ENCODE data around the gene TEK. TPM values are rescaled to one million over a fixed set of nuclear protein-coding genes. Genes with fewer than 3 reads are reported as not detected.

Gene TEK
- total and polyA plus RNA-seq, 2 experiments from 2014 or later, result 0.60 to 1.4 TPM

- H3K4me1 ChIP-seq (ENCODE audit: low read depth), result peaks cover 6% of the 10 kb centered on the region
- H3K9me3 ChIP-seq (ENCODE audit: low read depth), result no peaks in the 10 kb centered on the region
- TF ChIP-seq CTCF (IDR thresholded peaks at IDR 0.05; ENCODE audit: low read depth, low read length), result no peak
- H3K36me3 ChIP-seq, result no peaks in the 10 kb centered on the region
- no peak overlapping the region for H3K4me3 ChIP-seq
- DNase-seq (ENCODE audit: low read depth in 1 of 2, low spot score in 1 of 2), result peak in 1 of 2 donors; percentile 85
- H3K27ac ChIP-seq, result no peak overlapping the region
- H3K27me3 ChIP-seq, result no peaks in the 10 kb centered on the region
Observed at GRCh38 chr9:27151693-27152404, 42.8 kb downstream of the TEK start.

GRCh38 chr9:27152405-27152718, 43.3 kb downstream of the TEK start:
- DNase-seq (ENCODE audit: low read depth in 1 of 2, low spot score in 1 of 2), result no peak
- no peak overlapping the region for H3K4me3 ChIP-seq
- no peaks in the 10 kb centered on the region for H3K27me3 ChIP-seq
- no peaks in the 10 kb centered on the region for H3K9me3 ChIP-seq (ENCODE audit: low read depth)
- H3K4me1 ChIP-seq (ENCODE audit: low read depth), result peaks cover 6% of the 10 kb centered on the region
- no peak for TF ChIP-seq CTCF (IDR thresholded peaks at IDR 0.05; ENCODE audit: low read depth, low read length)
- no peaks in the 10 kb centered on the region for H3K36me3 ChIP-seq
- H3K27ac ChIP-seq, result no peak overlapping the region

DNA sequence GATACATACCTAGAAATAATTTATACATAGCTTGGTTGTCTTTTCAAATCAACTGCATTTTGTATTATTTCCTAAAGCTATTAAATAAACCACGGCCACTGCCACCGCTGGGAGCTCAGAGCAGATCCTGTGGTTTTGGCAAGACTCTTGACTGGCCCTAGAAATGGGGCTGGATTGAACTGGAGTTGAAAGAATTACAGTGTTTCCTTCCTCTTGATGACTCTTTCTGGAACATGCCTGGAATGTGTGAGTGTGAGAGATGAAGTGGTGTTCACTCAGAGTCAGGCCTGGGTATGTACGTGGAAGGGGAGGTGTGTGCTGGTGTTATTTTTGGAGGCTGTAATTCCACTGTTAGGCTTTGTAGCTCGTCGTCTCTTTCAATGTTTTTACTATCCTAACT, 45.9 kb downstream of the TEK start:
- H3K27ac ChIP-seq, result peak overlapping the region; percentile 86
- DNase-seq (ENCODE audit: low read depth in 1 of 2, low spot score in 1 of 2), result peak; percentile 60 to 95
- no peaks in the 10 kb centered on the region for H3K36me3 ChIP-seq
- no peaks in the 10 kb centered on the region for H3K27me3 ChIP-seq
- no peak for TF ChIP-seq CTCF (IDR thresholded peaks at IDR 0.05; ENCODE audit: low read depth, low read length)
- H3K9me3 ChIP-seq (ENCODE audit: low read depth), result no peaks in the 10 kb centered on the region
- H3K4me1 ChIP-seq (ENCODE audit: low read depth), result peaks cover 6% of the 10 kb centered on the region
- no peak overlapping the region for H3K4me3 ChIP-seq

GRCh38 chr9:27157097-27157496, 48.1 kb downstream of the TEK start:
- Histone ChIP-seq H3K27me3 (no peaks in the 10 kb centered on the region), H3K9me3 (ENCODE audit: low read depth) (no peaks in the 10 kb centered on the region), H3K4me3 (no peak overlapping the region), H3K36me3 (no peaks in the 10 kb centered on the region), H3K27ac (no peak overlapping the region), H3K4me1 (ENCODE audit: low read depth) (peaks cover 6% of the 10 kb centered on the region)
- DNase-seq (ENCODE audit: low read depth in 1 of 2, low spot score in 1 of 2), result no peak
- TF ChIP-seq CTCF (IDR thresholded peaks at IDR 0.05; ENCODE audit: low read depth, low read length), result no peak

DNA sequence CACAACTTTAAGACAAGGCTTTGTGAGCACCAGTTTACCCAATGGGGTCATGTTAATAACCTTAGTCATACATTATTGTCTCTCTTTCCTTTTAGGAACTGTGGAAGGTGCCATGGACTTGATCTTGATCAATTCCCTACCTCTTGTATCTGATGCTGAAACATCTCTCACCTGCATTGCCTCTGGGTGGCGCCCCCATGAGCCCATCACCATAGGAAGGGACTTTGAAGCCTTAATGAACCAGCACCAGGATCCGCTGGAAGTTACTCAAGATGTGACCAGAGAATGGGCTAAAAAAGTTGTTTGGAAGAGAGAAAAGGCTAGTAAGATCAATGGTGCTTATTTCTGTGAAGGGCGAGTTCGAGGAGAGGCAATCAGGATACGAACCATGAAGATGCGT, 48.7 kb downstream of the TEK start:
- Histone ChIP-seq H3K27me3 (no peaks in the 10 kb centered on the region), H3K27ac (no peak overlapping the region), H3K4me1 (ENCODE audit: low read depth) (peaks cover 6% of the 10 kb centered on the region), H3K9me3 (ENCODE audit: low read depth) (no peaks in the 10 kb centered on the region), H3K36me3 (no peaks in the 10 kb centered on the region), H3K4me3 (no peak overlapping the region)
- TF ChIP-seq CTCF (IDR thresholded peaks at IDR 0.05; ENCODE audit: low read depth, low read length), result no peak
- DNase-seq (ENCODE audit: low read depth in 1 of 2, low spot score in 1 of 2), result no peak
